Measurements from ENCODE around the gene CHRNA5.

Gene CHRNA5

GRCh38 chr15:78642331-78642730, 77.0 kb downstream of the CHRNA5 start:
- Histone ChIP-seq H3K27me3 (replicated peaks in 2 of 5; ENCODE audit: control insufficient read depth in 4 of 5, insufficient read depth in 5 of 5, low read length in 4 of 5) (peaks cover 0 to 8% (median 0%) of the 10 kb centered on the region in 5 experiments), H3K36me3 (ENCODE audit: control insufficient read depth in 4 of 4, insufficient read depth in 4 of 4, low read length in 3 of 4) (no peaks in the 10 kb centered on the region), H3K4me3 (ENCODE audit: control insufficient read depth in 1 of 7, extremely low read depth in 1 of 7, insufficient read depth in 4 of 7, low read depth in 2 of 7, low read length in 6 of 7) (no peak overlapping the region), H3K9me3 (ENCODE audit: control extremely low read depth in 1 of 5, control insufficient read depth in 4 of 5, insufficient read depth in 2 of 5, low read depth in 1 of 5, low read length in 4 of 5) (no peaks in the 10 kb centered on the region), H3K27ac (ENCODE audit: insufficient read depth in 1 of 2, low read depth in 1 of 2, low read length in 2 of 2, poor library complexity in 1 of 2, severe bottlenecking in 2 of 2) (no peak overlapping the region), H3K4me1 (ENCODE audit: control extremely low read depth in 1 of 4, control insufficient read depth in 4 of 4, insufficient read depth in 4 of 4, low read length in 3 of 4) (peaks cover 0 to 14% (median 12%) of the 10 kb centered on the region in 4 experiments)
- ChIA-PET POLR2A (no interaction called here), CTCF (interaction anchor here (1.4 kb wide), 1 partner anchor 8 kb away, joined by 4 read pairs; no protein-coding TSS in a partner anchor)
- 98% methylated on average over 4 of the region's 5 CpGs for WGBS (ENCODE audit: insufficient coverage)
- no peak for DNase-seq
